HCT116 (cell line): ENCODE data around the gene CPNE5. TPM values are rescaled to one million over a fixed set of nuclear protein-coding genes. Genes with fewer than 3 reads are reported as not detected.

Experiments used
- ATAC-seq: fragments of 200-7000 bp; cut with Tn5 transposase; 2 replicates; pipeline ENCODE4 v1.9.1; 2020; ENCODE audit warnings: mild to moderate bottlenecking, moderate library complexity
- BruUV-seq: library from RNA; stranded (reverse); fragments of 400-500 nt; replicated peaks from 2 replicates; lab custom pipeline; 2021; lab: Mats Ljungman, UMichigan
- CTCF ChIA-PET: fragments of 300-600 bp; sonication (Branson Sonifier 250); formaldehyde crosslinking; loops from one replicate; lab custom pipeline; 2021; ENCODE audit warnings: antibody characterized with exemption; lab: Charles Lee
- POLR2A ChIA-PET: fragments of 300-600, 350-600 bp; sonication (Branson Sonifier 250); formaldehyde crosslinking; loops from one replicate; lab custom pipeline; 2021; ENCODE audit warnings: antibody characterized with exemption; lab: Charles Lee
- RAD21 ChIA-PET, 2 experiments: fragments of 300-600 bp; sonication (Branson Sonifier 250); formaldehyde crosslinking; loops; one replicate each; lab custom pipeline; 2023; ENCODE audit warnings: low total read pairs in 2 of 2; ENCODE audit not compliant: uncharacterized antibody in 2 of 2, unreplicated experiment in 2 of 2, low non-redundant PET in 1 of 2; lab: Charles Lee
- DNase-seq: peaks from one replicate; pipeline ENCODE4 v3.0.0-alpha.2; 2010; ENCODE audit warnings: low read depth, low spot score
- H2AFZ ChIP-seq: fragments of 200-600 bp; shearing (Covaris generic), sonication (generic); 2 replicates; pipeline ENCODE4 v1.6.1; 2017; ENCODE audit warnings: low read depth, mixed run types, mixed read lengths, antibody characterized with exemption, low read length; ENCODE audit not compliant: poor library complexity, severe bottlenecking
- H3K27ac ChIP-seq: 2 replicates; pipeline ENCODE4 v1.5.1; 2012; ENCODE audit warnings: low read depth, low read length
- H3K27me3 ChIP-seq: fragments of 200-600 bp; sonication (generic); 2 replicates; pipeline ENCODE4 v1.6.1; 2016; ENCODE audit warnings: mixed run types, low read length, mixed read lengths; ENCODE audit not compliant: insufficient read depth
- H3K36me3 ChIP-seq, 2 experiments: fragments of 200-500 bp in 1 of 2; fragments of 200-600 bp in 1 of 2; sonication (Bioruptor generic) in 1 of 2; sonication (generic) in 1 of 2; 2 replicates each; pipeline versions ENCODE4 v1.5.1 to v1.6.1; 2014 to 2016; ENCODE audit warnings: low read length in 2 of 2, inconsistent platforms in 1 of 2, mixed read lengths in 1 of 2, mixed run types in 1 of 2; ENCODE audit not compliant: insufficient read depth in 2 of 2, control insufficient read depth in 1 of 2
- H3K4me1 ChIP-seq, 2 experiments: fragments of 200-600 bp in 1 of 2; sonication (generic) in 1 of 2; 2 replicates each; pipeline versions ENCODE4 v1.5.1 to v1.6.1; 2012 to 2017; ENCODE audit warnings: low read length in 2 of 2, inconsistent platforms in 1 of 2, mild to moderate bottlenecking in 1 of 2, mixed read lengths in 1 of 2, mixed run types in 1 of 2, moderate library complexity in 1 of 2; ENCODE audit not compliant: insufficient read depth in 2 of 2, control insufficient read depth in 1 of 2
- H3K4me2 ChIP-seq: fragments of 200-600 bp; sonication (generic); 2 replicates; pipeline ENCODE4 v1.6.1; 2017; ENCODE audit warnings: mixed run types, low read length, mixed read lengths
- H3K4me3 ChIP-seq, 2 experiments: fragments of 200-600 bp in 1 of 2; sonication (generic) in 1 of 2; replicated peaks in 1 of 2; 2 replicates each; pipeline ENCODE4 v1.5.1; 2011 to 2016; ENCODE audit warnings: low read length in 2 of 2, control low read depth in 1 of 2, low read depth in 1 of 2, mild to moderate bottlenecking in 1 of 2, mixed read lengths in 1 of 2, mixed run types in 1 of 2
- H3K79me2 ChIP-seq: fragments of 200-600 bp; sonication (generic); 2 replicates; pipeline ENCODE4 v1.6.1; 2017; ENCODE audit warnings: mild to moderate bottlenecking, mixed run types, low read length, moderate library complexity, mixed read lengths; ENCODE audit not compliant: insufficient read depth
- H3K9ac ChIP-seq: fragments of 200-600 bp; sonication (generic); 2 replicates; pipeline ENCODE4 v1.6.1; 2016; ENCODE audit warnings: low read length, mixed read lengths
- H3K9me2 ChIP-seq: fragments of 200-600 bp; sonication (generic), shearing (Covaris generic); 2 replicates; pipeline ENCODE4 v1.6.1; 2017; ENCODE audit warnings: mixed run types, mild to moderate bottlenecking, moderate library complexity; ENCODE audit not compliant: insufficient read depth
- H3K9me3 ChIP-seq, 2 experiments: fragments of 200-500 bp in 1 of 2; fragments of 200-600 bp in 1 of 2; sonication (Bioruptor generic) in 1 of 2; sonication (generic) in 1 of 2; 2 replicates each; pipeline ENCODE4 v1.6.1; 2014 to 2017; ENCODE audit warnings: low read length in 2 of 2, mixed read lengths in 2 of 2, inconsistent platforms in 1 of 2, low read depth in 1 of 2, mild to moderate bottlenecking in 1 of 2, mixed run types in 1 of 2, moderate library complexity in 1 of 2; ENCODE audit not compliant: control insufficient read depth in 1 of 2, insufficient read depth in 1 of 2
- H4K20me1 ChIP-seq: fragments of 200-600 bp; sonication (generic), shearing (Covaris generic); 2 replicates; pipeline ENCODE4 v1.6.1; 2017; ENCODE audit warnings: mixed run types, mild to moderate bottlenecking, moderate library complexity; ENCODE audit not compliant: insufficient read depth
- CBX3 ChIP-seq: IDR thresholded peaks from 2 replicates; pipeline ENCODE4 v1.6.1; 2012; ENCODE audit warnings: low read depth
- CEBPB ChIP-seq: IDR thresholded peaks from 2 replicates; pipeline ENCODE4 v1.6.1; 2012; ENCODE audit warnings: low read depth
- EGR1 ChIP-seq: IDR thresholded peaks from 2 replicates; pipeline ENCODE4 v1.6.1; 2012; ENCODE audit warnings: low read depth
- EZH2 ChIP-seq: fragments of 200-600 bp; sonication (generic); IDR thresholded peaks from 2 replicates; pipeline ENCODE4 v1.6.1; 2017; ENCODE audit warnings: antibody characterized with exemption, mixed run types
- EZH2phosphoT487 ChIP-seq: fragments of 200-600 bp; IDR thresholded peaks from 2 replicates; pipeline ENCODE4 v1.6.1; 2018; ENCODE audit warnings: antibody characterized with exemption, borderline replicate concordance
- FOSL1 ChIP-seq: IDR thresholded peaks from 2 replicates; pipeline ENCODE4 v1.6.1; 2012; ENCODE audit warnings: low read depth
- JUND ChIP-seq: IDR thresholded peaks from 2 replicates; pipeline ENCODE4 v1.6.1; 2012
- MAX ChIP-seq: IDR thresholded peaks from 2 replicates; pipeline ENCODE4 v1.6.1; 2012
- RAD21 ChIP-seq: IDR thresholded peaks from 2 replicates; pipeline ENCODE4 v1.6.1; 2012; ENCODE audit warnings: low read depth, mild to moderate bottlenecking
- SP1 ChIP-seq: IDR thresholded peaks from 2 replicates; pipeline ENCODE4 v1.6.1; 2012; ENCODE audit warnings: low read depth
- SRF ChIP-seq: IDR thresholded peaks from 2 replicates; pipeline ENCODE4 v1.6.1; 2012; ENCODE audit warnings: low read depth
- TCF7L2 ChIP-seq: IDR thresholded peaks from 2 replicates; pipeline ENCODE4 v1.7.0; 2011; ENCODE audit warnings: borderline replicate concordance, inconsistent platforms; ENCODE audit not compliant: insufficient read depth, insufficient read length; ENCODE audit errors: extremely low read depth
- YY1 ChIP-seq: IDR thresholded peaks from 2 replicates; pipeline ENCODE4 v1.6.1; 2011; ENCODE audit warnings: low read length, low read depth, moderate library complexity, mild to moderate bottlenecking; ENCODE audit not compliant: insufficient replicate concordance; ENCODE audit errors: extremely low read depth
- ZBTB33 ChIP-seq: IDR thresholded peaks from 2 replicates; pipeline ENCODE4 v1.6.1; 2011; ENCODE audit warnings: mild to moderate bottlenecking, low read length, moderate library complexity; ENCODE audit not compliant: insufficient replicate concordance; ENCODE audit errors: extremely low read depth
- ZFX ChIP-seq: fragments of 450-650 bp; IDR thresholded peaks from 2 replicates; pipeline ENCODE4 v1.6.1; 2017
- ZNF274 ChIP-seq: fragments of 200-500 bp; sonication (Bioruptor generic); IDR thresholded peaks from 2 replicates; pipeline ENCODE4 v1.6.1; 2014; ENCODE audit warnings: mild to moderate bottlenecking, low read depth, low read length, inconsistent platforms
- intact Hi-C: fragments of 100-400 bp; cut with micrococcal nuclease; formaldehyde crosslinking; loops from 2 replicates; pipeline ENCODE4 v1.10.0; 2022
- total RNA-seq: library from RNA; stranded (reverse); gene quantifications from one replicate; pipeline ENCODE4 v1.2.1, GENCODE V29; 2021; ENCODE audit not compliant: unreplicated experiment
- TF ChIP-seq, protein P1 (sequence below): IDR thresholded peaks from 2 replicates; pipeline ENCODE4 v1.6.1; 2012

The CPNE5 gene
- total RNA-seq, 1 experiment from 2014 or later = not detected

DNA sequence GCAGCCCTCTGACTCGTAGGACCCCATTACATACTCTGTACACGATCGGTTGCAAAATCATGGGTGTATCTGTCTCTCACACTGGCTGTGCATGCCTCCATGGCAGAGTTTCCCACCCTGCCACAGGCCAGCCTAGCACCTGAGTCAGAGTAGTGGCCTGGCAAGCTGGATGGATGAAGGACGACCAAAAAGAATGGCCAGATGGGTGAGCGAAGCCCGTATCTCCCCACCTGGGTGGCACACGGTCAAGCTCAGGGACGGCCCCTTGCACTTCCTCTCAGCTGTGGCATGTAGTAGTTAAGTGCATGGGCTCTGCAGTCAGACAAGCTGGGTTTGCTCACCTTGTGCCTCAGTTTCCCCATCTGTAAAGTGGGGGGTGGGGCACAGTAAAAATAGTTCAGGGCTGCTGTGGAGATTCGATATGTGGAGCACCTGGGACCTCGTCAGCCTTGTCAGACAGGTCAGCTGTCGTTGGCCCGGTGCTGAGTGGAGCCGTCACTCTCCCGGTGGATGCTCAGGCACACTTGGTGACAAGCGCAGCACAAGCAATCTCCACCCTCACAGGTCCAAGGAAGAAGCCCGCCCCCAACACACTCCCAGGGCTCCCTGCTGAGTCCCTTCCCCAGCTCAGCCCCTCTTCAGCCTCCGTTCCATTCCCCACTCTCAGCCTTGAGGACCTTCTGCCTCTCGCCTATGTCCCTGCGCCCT, 12.6 kb downstream of the CPNE5 start:
- DNase-seq = no peak
- RAD21 ChIA-PET = no interaction called here
- Histone ChIP-seq H3K9me3 (no peaks in the 10 kb centered on the region), H3K27me3 (no peaks in the 10 kb centered on the region), H3K4me2 (no peak overlapping the region), H3K9ac (no peak overlapping the region), H3K4me1 (no peaks in the 10 kb centered on the region), H2AFZ (no peak overlapping the region), H3K4me3 (no peak overlapping the region), H3K79me2 (no peaks in the 10 kb centered on the region), H4K20me1 (no peaks in the 10 kb centered on the region), H3K27ac (no peak overlapping the region), H3K9me2 (no peaks in the 10 kb centered on the region), H3K36me3 (no peaks in the 10 kb centered on the region)
- TF ChIP-seq ZFX (no peak), TCF7L2 (no peak), CBX3 (no peak), FOSL1 (no peak), MAX (no peak), YY1 (no peak), CEBPB (no peak), RAD21 (no peak), EZH2phosphoT487 (no peak), EGR1 (no peak), SRF (no peak), ZNF274 (no peak), JUND (no peak), EZH2 (no peak), SP1 (no peak), ZBTB33 (no peak)
- TF ChIP-seq, protein P1, sequence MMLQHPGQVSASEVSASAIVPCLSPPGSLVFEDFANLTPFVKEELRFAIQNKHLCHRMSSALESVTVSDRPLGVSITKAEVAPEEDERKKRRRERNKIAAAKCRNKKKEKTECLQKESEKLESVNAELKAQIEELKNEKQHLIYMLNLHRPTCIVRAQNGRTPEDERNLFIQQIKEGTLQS = no peak
- BruUV-seq = no TSS peak
- POLR2A ChIA-PET = no interaction called here
- intact Hi-C loops = no loop called here
- no peak for ATAC-seq
- CTCF ChIA-PET = no interaction called here
